PFSK-1 (cell line): Measurements from ENCODE around the gene CELSR1.

Experiments used
- FOXP2 ChIP-seq: optimal IDR thresholded peaks from 2 replicates; pipeline ENCODE3; 2011; ENCODE audit warnings: borderline replicate concordance, control low read depth, inconsistent platforms; ENCODE audit not compliant: insufficient read depth; ENCODE audit errors: extremely low read length, extremely low read depth
- POLR2AphosphoS5 ChIP-seq: IDR thresholded peaks from 2 replicates; pipeline ENCODE4 v1.6.1; 2012; ENCODE audit warnings: low read depth, mild to moderate bottlenecking, control low read depth, low read length, moderate library complexity
- REST ChIP-seq, 2 experiments: IDR thresholded peaks; 2 replicates each; pipeline versions ENCODE4 v1.6.1 to v1.8.0; 2011 to 2012; ENCODE audit warnings: low read depth in 2 of 2, low read length in 2 of 2, control low read depth in 1 of 2, inconsistent platforms in 1 of 2, mild to moderate bottlenecking in 1 of 2, moderate library complexity in 1 of 2; ENCODE audit not compliant: insufficient read depth in 1 of 2
- SIN3A ChIP-seq: IDR thresholded peaks from 2 replicates; pipeline ENCODE4 v1.6.1; 2012; ENCODE audit warnings: mild to moderate bottlenecking, low read length, moderate library complexity, borderline replicate concordance; ENCODE audit not compliant: insufficient read depth
- TAF1 ChIP-seq: IDR thresholded peaks from 2 replicates; pipeline ENCODE4 v1.6.1; 2012; ENCODE audit warnings: low read length, control low read depth, borderline replicate concordance; ENCODE audit not compliant: insufficient read depth

Gene CELSR1

GRCh38 chr22:46526244-46526839 lies 11.1 kb downstream of the CELSR1 start:
- TF ChIP-seq POLR2AphosphoS5 (no peak), REST (IDR thresholded peaks at IDR 0.05; ENCODE audit: insufficient read depth in 1 of 2, low read depth in 2 of 2, low read length in 2 of 2) (no peak), TAF1 (no peak), SIN3A (no peak), FOXP2 (no peak)

GRCh38 chr22:46525389-46526243 lies 11.8 kb downstream of the CELSR1 start:
- TF ChIP-seq REST (IDR thresholded peaks at IDR 0.05; ENCODE audit: insufficient read depth in 1 of 2, low read depth in 2 of 2, low read length in 2 of 2) (no peak), SIN3A (no peak), TAF1 (no peak), POLR2AphosphoS5 (no peak), FOXP2 (no peak)

- TF ChIP-seq SIN3A: no peak
- TF ChIP-seq POLR2AphosphoS5: no peak
- TF ChIP-seq REST (IDR thresholded peaks at IDR 0.05; ENCODE audit: insufficient read depth in 1 of 2, low read depth in 2 of 2, low read length in 2 of 2): no peak
- TF ChIP-seq TAF1: no peak
- no peak for TF ChIP-seq FOXP2
These were observed 13.1 kb downstream of the CELSR1 start for GRCh38 chr22:46524203-46524740.

- TF ChIP-seq TAF1: no peak
- no peak for TF ChIP-seq SIN3A
- no peak for TF ChIP-seq REST (IDR thresholded peaks at IDR 0.05; ENCODE audit: insufficient read depth in 1 of 2, low read depth in 2 of 2, low read length in 2 of 2)
- TF ChIP-seq POLR2AphosphoS5: no peak
These were observed 14.6 kb downstream of the CELSR1 start for GRCh38 chr22:46522797-46523196.
